Stimulated activated CD4-positive, alpha-beta T cell treated with anti-CD3 and anti-CD28 coated beads, Interleukin-4, amount 100 ng/mL, for 24 hours (primary cell): ENCODE data around the gene MEG3.

Experiments used
- DNase-seq: peaks from one replicate; pipeline ENCODE4 v3.0.0-alpha.2; 2020

MEG3 gene

DNA sequence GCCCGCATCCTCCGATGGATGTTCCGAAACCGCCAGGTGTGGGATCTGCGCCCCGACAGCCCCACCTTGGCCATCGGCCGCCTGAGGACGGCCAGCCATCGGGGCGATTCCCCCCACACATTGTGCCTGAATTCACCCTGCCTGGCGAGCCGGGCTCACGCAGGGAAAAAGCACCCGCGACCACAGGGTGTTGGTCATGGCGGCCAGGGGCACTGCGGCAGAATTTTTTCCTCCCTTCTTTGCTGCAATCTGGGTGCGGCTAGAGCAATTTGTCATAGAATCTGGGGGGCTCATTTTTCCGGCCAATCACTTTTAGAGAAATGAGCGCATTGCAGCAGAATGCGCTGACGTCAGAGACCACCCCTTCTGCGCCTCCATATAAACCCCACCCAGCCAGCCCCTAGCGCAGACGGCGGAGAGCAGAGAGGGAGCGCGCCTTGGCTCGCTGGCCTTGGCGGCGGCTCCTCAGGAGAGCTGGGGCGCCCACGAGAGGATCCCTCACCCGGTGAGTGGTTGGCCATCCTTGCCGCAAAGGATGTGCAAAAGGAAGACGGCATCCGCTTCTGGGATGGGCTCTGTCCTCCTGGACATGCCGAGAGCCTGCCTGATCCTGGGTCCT, at the start of gene MEG3:
Gene MEG3 (plus strand): TSS at position 406 of the 619 bp plus-strand sequence.
- no peak for DNase-seq

DNA sequence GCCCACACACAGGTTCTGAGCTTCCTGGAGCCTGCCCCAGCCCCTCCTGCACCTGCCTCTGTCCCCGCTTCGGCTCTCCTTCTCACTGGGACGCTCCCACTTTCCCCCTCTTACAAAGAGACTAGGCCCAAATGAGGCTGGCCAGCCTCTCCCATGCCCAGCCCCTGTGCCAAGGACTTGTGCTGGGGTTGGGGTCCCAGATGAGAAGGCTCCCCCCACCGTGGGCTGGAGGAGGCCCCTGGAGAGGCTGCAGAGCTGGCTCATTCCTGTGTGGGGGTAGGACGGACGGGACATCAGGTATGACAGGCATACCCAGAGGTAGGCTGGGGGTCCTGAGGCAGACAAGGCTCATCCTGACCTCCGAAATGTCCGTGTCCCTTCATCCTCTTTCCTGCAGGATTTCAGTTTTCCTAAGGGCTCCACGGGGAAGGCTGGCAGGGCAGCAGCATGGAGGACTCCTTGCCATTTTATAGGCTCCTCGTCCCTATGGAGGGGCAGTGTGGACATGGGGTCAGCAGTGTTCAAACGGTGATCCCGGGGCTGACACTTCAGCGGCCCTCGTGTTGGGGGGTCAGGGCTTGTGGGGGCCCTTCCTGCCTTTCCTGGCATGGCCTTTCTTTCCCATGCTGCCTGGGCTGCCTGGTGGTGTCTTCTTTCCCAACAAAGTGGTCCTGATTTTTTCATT, 49.1 kb upstream of the MEG3 start:
- DNase-seq, result no peak

DNA sequence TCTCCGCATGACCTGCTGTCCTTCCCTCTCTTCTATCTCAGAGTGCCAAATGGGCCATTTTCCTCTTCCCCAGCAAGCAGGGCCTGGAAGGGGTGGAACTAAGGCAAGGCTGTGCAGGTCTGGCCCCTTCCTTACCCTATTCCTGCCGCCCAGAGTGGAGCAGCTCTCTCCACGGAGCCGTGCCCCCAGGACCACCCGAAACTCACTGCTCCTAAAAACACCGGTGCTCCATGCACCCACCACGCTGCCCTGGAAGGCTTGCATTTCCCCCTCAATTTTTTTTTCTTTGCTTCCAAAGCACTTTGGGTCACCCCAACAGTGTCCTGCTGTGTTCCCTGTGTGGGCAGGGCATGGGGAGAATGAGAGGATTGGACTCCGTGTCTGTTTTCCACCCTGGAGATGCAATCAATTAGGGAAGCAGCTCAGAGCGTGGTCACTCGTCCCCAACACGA, 48.5 kb upstream of the MEG3 start:
- no peak for DNase-seq

DNA sequence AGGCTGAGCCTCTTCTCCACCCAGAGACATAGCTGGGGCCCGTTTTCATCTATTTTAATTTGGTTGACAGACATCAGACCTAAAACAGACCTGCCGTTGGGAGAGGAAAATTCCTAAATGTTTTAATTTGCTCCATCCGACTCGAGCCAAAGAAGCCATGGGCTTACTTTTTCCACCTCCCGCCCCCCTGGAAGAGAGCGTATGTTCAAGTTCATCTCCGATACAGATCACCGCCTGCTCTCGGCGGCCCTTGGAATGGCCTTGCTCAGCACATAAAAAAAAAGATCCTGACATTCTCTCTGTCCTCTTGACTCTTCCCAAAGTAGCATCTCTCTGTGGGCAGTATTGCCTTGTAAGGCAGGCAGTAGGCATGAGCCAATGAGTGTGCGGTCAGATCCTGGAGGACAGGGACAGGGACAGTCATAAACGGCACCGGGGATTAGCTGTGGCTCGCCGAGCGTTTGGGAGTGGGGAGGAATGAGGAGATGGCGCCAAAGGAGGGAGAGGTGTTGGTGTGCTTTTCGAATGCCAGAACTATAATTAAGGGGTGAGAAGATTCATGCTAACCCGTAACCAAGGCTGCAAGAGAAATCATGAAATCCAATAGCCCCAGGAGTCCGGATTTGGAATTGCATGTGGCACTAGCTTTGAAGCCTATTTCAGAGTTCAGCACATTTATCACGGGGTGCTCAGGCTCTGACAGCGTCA, 47.9 kb upstream of the MEG3 start:
- no peak for DNase-seq

DNA sequence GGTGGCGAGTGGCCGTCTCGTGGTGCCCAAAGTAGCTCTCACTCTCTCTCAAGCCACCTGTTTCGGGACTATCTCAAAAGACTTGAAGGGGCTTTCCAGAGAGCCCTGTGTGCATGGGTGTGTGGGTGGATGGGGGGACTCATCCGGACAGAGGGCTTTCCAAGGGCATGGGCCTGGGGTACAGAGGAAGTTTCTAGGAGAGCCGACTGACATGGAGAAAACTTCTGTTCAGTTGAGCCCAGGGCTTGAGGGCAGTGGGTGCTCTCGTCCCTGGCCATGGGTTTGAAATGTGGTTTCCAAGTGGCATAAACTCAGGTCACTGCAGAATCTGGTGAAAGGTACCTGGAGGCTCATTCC, 47.4 kb upstream of the MEG3 start:
- no peak for DNase-seq

DNA sequence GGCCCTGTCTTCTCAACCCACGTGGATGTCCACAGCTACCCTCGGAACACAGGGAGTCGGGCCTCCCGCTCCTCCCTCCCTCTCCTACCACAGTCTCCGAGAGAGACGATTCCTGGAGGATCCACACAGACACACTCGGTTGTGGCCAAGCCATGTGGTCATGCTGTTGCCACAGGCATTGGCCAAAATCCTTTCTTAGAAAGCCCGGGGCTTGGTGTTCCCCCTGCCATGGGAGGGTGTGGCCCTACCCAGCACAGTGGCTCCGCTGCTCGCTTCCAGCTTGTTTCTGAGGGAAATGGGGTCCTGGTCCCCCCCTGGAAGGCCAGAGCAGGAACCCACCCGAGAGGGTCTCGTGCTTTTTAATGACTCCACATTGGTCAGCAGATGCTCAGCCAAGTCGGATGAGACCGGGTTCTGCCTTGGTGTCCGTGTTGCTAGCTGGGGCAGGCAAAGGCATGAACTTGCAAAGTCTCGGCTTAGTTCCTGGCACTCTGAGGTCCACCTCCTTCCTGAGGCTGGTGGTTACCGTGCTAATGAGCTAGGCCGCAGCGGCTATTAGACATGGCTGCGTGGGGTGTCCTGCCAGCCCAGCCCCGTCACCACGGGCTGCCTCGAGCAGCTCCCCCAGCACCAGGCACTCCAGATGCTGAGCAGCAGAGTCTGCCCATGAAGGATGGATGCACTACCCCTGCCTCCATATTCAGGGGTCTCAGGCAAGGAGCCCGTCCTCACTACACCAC, 46.8 kb upstream of the MEG3 start:
- no peak for DNase-seq

DNA sequence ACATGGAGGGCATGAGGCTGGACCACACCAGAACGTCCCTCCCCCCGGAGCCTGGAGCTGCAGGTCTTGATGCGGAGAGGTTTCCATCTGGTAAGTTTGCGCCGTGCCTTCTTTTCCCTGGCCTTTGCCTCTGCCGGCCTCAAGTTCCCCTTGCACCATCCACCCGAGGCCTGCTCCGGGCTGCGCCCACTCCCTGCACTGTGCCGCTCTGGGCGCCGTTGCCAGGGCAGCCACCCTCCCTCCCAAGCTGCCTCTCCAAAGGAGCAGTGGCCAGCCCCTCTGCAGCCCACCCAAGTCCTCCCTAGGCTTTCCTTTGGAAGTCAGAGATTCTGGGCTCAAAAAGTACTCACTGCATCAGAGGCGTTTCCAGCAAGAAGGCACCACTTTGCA, 46.2 kb upstream of the MEG3 start:
- no peak for DNase-seq

DNA sequence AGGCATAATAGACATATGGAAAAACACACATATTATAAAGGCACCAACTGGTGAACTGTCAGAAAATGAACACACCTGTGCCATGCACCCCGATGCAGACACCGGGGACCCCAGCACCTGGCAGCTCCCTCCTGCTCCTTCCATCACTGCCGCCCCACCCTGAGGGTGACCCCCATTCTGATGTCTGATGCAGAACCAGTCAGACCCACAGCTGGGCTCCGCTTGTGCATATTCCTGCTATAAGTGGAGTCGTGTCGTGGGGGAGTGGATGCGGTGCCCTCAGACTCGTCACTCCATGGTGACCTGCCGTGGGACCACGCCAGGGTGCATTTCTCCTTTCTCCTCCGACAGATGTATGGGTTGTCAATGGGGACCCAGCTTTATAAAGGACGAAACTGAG, 45.7 kb upstream of the MEG3 start:
- DNase-seq, result no peak

DNA sequence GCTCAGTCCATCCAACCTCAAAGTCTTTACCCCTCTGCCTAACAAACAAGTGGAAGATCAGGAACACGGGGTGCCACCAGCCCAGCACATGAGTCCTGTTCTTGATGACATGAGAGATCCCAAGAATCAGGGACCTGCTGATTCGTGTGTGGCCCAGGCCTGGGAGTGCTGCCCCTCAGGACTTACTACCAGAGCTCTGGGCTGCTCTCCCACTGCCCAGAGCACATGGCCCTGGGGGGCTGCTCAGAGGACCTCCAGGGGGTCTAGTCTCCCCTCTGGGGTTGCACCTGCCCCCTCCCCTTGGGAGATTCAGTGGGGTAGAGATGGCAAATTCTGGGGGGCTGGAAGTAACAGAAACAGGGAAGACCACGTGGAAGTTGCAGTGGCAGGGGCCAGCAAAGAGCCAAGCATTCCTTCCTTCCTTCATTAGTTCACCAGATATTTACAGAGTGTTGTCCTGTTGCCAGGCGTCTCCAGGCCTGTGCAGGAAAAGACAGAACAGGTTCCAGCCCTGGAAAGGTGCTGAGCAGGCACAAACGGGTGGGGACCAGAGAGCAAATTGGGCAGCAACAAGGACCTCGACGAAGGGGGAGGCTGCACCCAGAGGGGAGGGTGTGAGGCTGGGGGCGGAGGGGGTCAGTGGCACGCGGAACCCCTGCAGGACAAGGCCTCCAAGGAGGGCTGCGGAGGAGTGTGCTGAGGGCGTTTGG, 45.1 kb upstream of the MEG3 start:
- peak; percentile 0 for DNase-seq

DNA sequence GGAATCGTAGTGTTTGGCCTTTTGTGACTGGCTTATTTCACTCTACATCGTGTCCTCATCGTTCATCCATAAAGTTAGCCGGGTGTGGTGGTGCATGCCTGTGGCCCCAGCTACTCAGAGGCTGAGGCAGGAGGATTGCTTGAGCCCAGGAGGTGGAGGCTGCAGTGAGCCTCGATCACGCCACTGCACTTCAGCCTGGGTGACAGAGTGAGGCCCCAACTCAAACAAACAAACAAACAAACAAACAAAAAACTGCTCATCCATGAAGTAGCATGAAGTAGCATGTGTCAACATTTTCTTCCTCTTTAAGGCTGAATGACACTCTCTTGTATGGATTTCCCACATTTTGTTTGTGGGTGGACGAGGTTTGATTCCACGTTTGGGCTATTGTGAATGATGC, 44.0 kb upstream of the MEG3 start:
- DNase-seq, result no peak

DNA sequence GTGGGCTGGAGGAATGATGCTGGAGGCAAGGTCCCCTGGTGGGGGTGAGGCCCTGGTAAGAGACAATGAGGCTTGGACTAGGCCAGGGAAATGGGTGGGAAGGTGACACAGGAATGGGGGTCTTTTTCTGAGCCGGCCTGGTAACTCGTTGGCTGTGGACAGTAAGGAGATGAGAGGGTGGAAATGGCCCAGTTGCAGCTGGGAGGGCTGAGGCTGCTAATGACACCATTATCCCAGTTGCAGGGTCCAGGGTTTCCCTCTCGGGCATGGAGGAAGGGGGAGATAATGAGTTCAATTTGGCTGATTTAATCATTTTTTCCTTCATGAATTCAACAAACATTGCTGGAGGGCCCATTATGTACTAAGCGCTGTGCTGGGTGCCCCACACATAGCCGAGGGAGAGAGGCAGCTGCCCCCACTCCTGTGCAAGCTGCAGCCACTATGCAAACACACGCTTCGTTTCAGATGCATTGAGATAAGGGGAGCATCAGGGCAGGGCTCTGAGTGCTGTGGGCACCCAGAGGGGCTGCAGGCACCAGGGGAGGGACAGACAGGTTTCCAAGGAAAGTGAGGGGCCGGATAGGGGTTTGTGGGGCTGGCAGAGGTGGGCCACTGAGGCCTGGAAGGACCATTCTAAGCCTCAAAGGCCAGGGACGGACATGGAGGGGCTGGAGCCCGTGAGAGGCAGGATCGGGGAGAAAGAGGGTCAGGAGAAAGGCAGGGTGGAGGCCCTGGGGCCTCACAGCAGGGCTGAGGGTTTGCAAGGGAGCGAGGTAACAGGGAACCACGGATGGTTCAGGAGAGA, 43.2 kb upstream of the MEG3 start:
- DNase-seq, result no peak

DNA sequence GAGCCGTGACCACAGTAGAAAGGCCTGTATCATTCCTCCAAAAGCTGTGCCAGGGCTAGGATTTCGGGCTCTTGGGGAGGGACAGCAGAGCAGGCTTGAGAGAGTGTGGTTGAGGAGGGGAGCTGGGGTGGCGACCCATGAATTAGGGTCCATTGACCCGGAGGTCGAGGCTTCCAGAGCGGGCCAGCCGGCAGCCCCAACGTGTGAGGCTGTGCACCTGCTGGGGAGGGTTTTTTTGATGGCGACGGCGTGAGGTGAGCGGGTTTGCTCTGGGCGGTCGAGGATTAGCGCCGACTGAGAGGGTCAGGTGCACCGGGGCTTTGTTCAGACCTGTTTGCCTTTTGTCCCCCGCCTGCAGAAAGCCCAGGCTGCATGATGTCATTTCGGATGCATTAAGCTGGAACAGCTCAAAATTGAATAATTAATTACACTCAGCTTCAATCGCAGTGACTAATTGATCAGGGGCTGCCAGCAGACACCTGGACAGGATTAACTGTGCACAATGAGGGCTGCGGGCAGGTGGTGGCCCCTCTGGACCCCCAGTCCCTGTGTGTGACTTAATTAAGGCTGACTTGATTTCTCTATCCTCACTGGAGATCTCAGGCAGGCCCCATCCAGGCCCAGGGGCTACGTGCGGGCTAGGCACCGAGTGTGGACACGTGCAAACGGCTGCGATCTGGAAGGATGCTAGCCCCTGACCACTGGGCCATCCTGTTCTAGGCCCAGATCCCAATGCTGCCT, 42.1 kb upstream of the MEG3 start:
- DNase-seq, result no peak

DNA sequence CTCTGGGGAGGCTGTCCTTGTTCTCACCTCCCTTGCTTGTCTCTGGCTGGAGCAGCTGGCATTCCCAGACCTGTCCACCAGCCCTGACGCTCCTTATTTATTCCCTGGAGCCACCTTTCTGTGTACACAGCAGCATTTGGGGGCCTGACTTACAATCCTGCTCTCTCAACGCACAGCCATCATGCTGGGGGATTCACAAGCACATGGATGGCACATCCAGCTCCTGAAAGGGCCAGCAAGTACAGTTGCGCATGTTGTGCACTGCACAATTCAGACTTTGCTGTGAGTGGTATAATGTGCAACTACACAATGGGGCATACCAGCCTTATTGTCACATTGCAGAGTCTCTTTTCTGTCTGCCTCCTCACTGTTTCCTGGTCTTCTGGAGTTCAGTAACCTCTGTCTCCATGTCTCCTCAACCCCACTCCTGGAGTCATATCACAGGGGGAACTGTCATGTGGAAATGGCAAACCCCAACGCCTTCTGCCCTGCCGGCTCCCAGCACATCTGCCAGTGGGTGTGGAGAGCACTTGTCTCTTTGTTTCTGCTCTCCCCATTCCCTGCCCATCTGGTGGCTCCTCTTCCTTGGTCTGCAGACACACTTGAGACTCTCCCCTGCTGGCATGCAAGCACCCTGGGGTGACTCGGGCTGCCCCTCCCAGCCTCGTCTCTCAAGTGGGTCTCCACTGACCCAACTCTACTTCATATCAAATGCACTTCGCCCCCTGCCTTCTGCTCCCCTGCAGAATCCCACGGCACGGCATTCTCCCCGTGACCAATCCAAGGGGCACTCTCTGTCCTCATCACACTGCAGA, 41.2 kb upstream of the MEG3 start:
- no peak for DNase-seq

DNA sequence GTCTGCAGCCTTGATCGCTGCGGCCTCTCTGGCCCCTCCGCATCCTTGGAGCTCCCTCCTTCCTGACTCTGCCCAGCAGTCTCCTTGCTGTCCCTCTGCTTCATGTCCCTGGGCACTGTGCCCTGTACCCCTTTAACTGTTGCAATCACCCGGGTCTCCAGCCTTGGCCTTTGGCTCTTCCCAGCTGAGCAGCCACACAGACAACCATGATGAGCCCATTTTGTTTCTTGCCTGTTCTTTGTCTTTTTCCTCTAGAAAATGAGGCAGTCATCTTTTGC, 40.6 kb upstream of the MEG3 start:
- no peak for DNase-seq

DNA sequence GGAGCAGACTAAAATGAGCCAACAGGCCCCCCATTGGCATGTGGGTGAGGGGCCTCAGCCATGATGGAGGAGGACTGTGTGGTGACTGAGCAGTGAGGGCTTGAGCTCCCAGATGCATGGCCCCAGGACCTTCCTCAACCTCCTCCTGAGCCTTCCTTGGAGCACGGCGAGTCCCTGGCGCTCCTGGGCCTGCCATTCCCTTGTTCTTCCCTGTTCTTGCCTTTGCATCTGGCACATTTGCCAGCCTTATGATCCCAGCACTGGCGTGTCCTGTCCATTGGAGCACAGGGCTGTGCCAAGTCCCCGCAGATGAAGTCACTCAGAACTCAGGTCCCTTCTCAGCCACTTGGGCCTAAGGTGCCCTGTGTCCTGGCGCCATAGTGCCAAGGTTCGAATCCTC, 40.3 kb upstream of the MEG3 start:
- no peak for DNase-seq

DNA sequence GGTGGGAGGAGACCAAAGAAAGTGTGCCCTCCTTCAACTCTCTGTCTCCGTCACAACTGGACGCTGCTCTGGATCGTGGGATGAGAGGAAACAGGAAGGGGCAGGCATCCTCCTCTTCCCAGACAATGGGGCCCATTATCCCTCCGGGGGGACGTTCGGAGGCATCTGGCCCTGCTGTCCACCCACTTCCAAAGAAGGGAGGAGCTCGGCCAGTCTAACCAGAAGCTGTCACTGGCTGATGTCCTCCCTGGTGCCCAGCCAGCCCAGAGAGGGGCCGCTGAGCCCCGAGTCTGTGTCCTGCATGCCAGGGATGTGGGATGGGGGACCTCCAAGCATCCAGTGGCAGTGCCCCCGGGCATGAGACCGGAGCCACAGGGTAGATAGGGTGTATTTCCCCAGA, 39.8 kb upstream of the MEG3 start:
- DNase-seq, result no peak

DNA sequence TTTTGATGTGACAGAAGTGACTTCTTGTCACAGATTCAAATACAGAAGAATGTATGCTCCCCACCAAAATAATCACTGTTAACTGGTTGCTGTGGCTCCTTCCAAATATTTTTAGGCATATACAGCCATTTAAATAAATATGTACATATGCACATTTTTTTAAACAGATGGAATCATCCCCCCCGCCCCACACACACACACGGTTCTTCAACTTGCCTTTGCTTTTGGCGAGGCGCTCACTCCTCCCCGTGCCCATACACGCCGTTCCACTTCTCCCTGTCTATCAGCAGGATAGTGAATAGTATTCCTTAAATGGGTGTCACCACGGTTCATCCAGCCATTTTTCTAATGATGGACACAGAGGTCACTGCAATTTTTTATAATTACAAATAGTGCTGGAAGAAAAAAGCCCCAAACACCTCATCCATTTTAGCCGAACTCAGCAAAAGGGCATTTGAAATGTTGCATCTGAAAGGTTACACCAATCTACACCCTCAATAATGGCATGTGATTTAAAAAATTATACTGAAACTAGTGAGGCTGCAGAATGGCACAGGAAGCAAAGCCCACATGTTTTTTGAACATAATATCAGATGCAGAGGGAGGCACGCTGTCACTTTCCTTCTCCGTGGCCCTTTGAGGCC, 39.2 kb upstream of the MEG3 start:
- no peak for DNase-seq

DNA sequence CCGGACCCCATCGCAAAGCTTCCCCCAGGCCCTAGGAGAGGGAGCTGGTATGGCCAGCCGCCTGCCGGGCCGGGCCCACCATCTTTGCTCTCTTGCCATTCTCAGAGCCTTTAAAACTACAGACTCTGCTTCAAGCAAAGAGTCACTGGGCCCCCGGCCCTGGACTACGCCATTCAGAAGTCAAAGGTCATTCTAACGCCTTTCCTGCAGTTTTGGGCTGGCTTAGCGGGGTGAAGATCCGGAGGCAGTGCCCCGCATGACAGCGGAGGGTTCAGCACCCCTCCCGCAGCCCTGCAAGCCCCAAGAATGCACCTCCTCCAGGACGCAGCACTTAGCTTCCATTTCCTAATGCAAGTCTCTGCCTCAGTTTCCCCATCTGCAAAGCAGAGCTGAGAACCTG, 38.3 kb upstream of the MEG3 start:
- DNase-seq, result no peak

DNA sequence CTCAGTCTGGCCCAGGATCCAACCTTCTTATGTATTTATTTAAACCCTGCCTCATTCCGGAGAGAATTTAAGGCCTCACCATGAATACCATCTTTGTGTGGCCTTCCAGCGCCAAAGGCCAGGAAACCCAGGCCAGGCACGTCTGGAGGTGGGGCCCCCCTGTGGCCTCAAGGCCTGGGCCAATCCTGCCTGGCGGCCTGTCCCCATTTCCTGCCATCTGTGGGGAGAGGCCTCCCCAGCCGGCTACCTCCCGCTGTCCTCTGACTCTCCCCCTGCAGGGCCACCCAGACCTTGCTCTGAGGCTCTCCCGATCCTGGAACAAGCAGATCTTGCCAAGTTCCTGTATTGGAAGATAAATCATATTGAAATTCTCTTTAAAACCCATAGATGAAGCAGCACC, 37.4 kb upstream of the MEG3 start:
- DNase-seq, result no peak

DNA sequence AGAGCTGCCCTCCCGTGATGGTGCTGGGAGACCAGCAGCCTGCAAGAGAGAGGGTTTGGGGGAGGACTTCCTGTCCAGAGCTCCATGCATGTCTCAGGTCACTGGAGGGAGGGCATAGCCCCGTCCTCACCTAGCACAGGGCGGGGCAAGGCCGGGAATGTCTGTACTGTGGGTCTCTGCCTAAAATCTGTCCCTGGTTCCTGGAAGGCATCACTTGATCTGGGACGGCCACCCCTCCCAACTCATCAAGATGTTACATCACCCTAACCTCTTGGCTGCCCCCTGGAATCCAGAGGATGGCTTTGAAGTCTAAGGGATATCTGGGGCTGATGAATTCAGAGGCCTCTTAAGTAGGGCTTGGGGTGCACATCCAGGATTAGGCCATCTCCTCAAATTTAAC, 37.0 kb upstream of the MEG3 start:
- DNase-seq, result no peak
